ENCODE results near the gene BMP8A. TPM values are rescaled to one million over a fixed set of nuclear protein-coding genes. Genes with fewer than 3 reads are reported as not detected.

Gene BMP8A
- total and polyA plus RNA-seq, 10 of the 15 experiments (the other 5 are each of a cell fraction or from before 2014, with no cell fraction given), result not detected

DNA sequence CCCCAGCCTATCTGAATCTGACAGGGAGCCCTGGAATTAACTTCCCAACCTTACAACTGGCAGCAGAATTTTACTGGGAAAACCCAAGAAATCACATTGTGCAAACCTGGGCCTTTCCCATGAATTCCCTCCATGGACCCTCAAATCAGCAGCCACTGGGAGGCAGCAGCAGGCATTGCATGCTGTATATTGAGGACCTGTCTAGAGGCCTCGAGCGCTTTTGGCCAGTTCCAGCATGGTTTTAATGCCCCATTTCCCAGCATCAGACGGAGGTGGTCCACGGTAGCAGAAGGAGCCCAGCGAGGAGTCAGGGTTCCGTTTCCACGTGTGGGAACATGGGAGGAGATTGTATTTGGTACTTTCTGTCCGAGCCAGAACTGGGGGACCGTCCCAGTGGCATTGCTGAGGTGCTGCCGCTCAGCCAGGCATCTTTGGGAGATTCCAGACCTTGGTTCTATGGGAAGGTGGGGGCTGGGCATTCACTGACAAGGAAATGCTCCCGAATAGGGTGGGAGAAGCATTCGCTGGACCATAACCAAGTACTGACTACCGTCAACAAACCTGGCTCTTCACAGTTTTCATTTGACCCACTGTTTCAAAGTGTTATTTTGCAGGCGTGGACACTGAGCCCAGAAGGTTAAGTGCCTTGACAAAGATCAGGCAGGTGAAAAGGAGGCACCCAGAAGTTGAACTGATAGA, 15.9 kb downstream of the BMP8A start:
- POLR2A ChIA-PET, result no interaction called here
- no peaks in the 10 kb centered on the region for H4K20me1 ChIP-seq (ENCODE audit: control insufficient read depth, insufficient read depth)
- H3K79me2 ChIP-seq (ENCODE audit: control insufficient read depth, insufficient read depth, low read length), result no peaks in the 10 kb centered on the region
- RAD21 ChIA-PET (ENCODE audit: unreplicated experiment), result no interaction called here
- TF ChIP-seq CTCF (IDR thresholded peaks at IDR 0.05 in 2 of 3, conservative IDR thresholded peaks at IDR 0.05 in 1 of 3; ENCODE audit: control insufficient read depth in 2 of 3, extremely low read depth in 1 of 3, insufficient read depth in 1 of 3, low read depth in 3 of 3, low read length in 3 of 3), result peak; percentile 22 to 30 (median 23); a peak in 2 of 6 replicates
- TF ChIP-seq, protein P1, sequence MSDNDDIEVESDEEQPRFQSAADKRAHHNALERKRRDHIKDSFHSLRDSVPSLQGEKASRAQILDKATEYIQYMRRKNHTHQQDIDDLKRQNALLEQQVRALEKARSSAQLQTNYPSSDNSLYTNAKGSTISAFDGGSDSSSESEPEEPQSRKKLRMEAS (IDR thresholded peaks at IDR 0.05; ENCODE audit: low read depth, low read length), result no peak
- peak; percentile 35; the same call in 1 of the 2 replicates for TF ChIP-seq RAD21 (IDR thresholded peaks at IDR 0.05; ENCODE audit: insufficient read depth, low read depth, low read length)
- FAIRE-seq, result no peak
- no peak overlapping the region for H2AFZ ChIP-seq (ENCODE audit: control insufficient read depth, low read depth, low read length)
- no peak for ATAC-seq
- H3K27me3 ChIP-seq (replicated peaks in 1 of 2; ENCODE audit: control insufficient read depth in 2 of 2, insufficient read depth in 2 of 2, low read length in 1 of 2), result no peaks in the 10 kb centered on the region
- in situ Hi-C loops (cut with MboI), result no loop called here
- peaks cover 18% of the 10 kb centered on the region for H3K4me1 ChIP-seq (ENCODE audit: control insufficient read depth, insufficient read depth, low read length)
- SMC1A ChIA-PET (ENCODE audit: uncharacterized antibody, unreplicated experiment), result interaction anchor here (0.9 kb wide), 1 partner anchor 31 kb away, joined by 4 read pairs; no protein-coding TSS in a partner anchor
- no peak overlapping the region for H3K4me3 ChIP-seq
- H3K9me3 ChIP-seq (replicated peaks; ENCODE audit: control insufficient read depth, insufficient read depth, low read length), result no peaks in the 10 kb centered on the region
- no peak overlapping the region for H3K4me2 ChIP-seq (ENCODE audit: control insufficient read depth, insufficient read depth)
- H3K36me3 ChIP-seq (ENCODE audit: control insufficient read depth in 2 of 2, insufficient read depth in 2 of 2, low read length in 1 of 2), result no peaks in the 10 kb centered on the region
- CTCF ChIA-PET, result interaction anchor here (1.0 to 1.5 kb wide), 3 partner anchors 32 to 99 kb away, joined by 3 to 7 read pairs (median 3); no protein-coding TSS in a partner anchor
- no TSS peak for BruUV-seq (replicated peaks)
- intact Hi-C loops (cut with micrococcal nuclease; ENCODE audit: unreplicated experiment), result no loop called here
- no peak overlapping the region for H3K27ac ChIP-seq (ENCODE audit: control insufficient read depth, insufficient read depth)
- 94% methylated on average over 14 of the region's 14 CpGs for WGBS (ENCODE audit: insufficient coverage, insufficient replicate concordance, low lambda C conversion rate, missing lambda C conversion rate)
- H3K9ac ChIP-seq (ENCODE audit: control insufficient read depth, insufficient read depth, low read length), result no peak overlapping the region
- no peak for DNase-seq (ENCODE audit: low read depth, low spot score)

Data from GM12878 (cell line).